Stomach (tissue), 4 donors: ENCODE results near the gene CFAP210.

Experiments
- CTCF ChIP-seq, 7 experiments: fragments of 450-650 bp in 4 of 7; fragments of 200-600 bp in 3 of 7; sonication (generic) in 3 of 7; IDR thresholded peaks; one replicate each; pipeline ENCODE4 v1.5.1; 2016 to 2019; ENCODE audit warnings: antibody characterized with exemption in 7 of 7, control low read depth in 2 of 7, mild to moderate bottlenecking in 1 of 7
- EP300 ChIP-seq: sonication (generic); formaldehyde crosslinking; IDR thresholded peaks from one replicate; pipeline ENCODE4 v1.6.1; 2017; ENCODE audit warnings: antibody characterized with exemption
- POLR2A ChIP-seq, 4 donors: fragments of 450-650 bp; IDR thresholded peaks; one replicate each; pipeline ENCODE4 v1.6.1; 2016; ENCODE audit warnings: antibody characterized with exemption in 4 of 4, control low read depth in 2 of 4, mild to moderate bottlenecking in 1 of 4, moderate library complexity in 1 of 4
- POLR2AphosphoS5 ChIP-seq, 3 donors: sonication (generic); formaldehyde crosslinking; IDR thresholded peaks; one replicate each; pipeline ENCODE4 v1.6.1; 2016; ENCODE audit warnings: antibody characterized with exemption in 3 of 3

GRCh38 chr2:169670215-169670651 is 24.0 kb downstream of the CFAP210 start:
- no peak for TF ChIP-seq POLR2A (IDR thresholded peaks at IDR 0.05)
- no peak for TF ChIP-seq CTCF (IDR thresholded peaks at IDR 0.05)
- TF ChIP-seq POLR2AphosphoS5 (IDR thresholded peaks at IDR 0.05), result no peak
- TF ChIP-seq EP300, result no peak
